Neural progenitor cell (in vitro differentiated cells): ENCODE measurements around the gene LPIN1. TPM values are rescaled to one million over a fixed set of nuclear protein-coding genes. Genes with fewer than 3 reads are reported as not detected.

Experiments
- DNase-seq: peaks from one replicate; pipeline ENCODE4 v3.0.0-alpha.2; 2016; ENCODE audit warnings: low spot score
- H2AFZ ChIP-seq: fragments of 200-600 bp; sonication (generic); replicated peaks from 2 replicates; pipeline ENCODE4 v1.6.1; 2016; ENCODE audit warnings: antibody characterized with exemption
- H3F3A ChIP-seq: fragments of 200-600 bp; sonication (generic); 2 replicates; pipeline ENCODE4 v1.6.1; 2016; ENCODE audit warnings: antibody characterized with exemption, low read depth
- H3K27ac ChIP-seq: fragments of 200-600 bp; sonication (generic); 2 replicates; pipeline ENCODE4 v1.5.1; 2016; ENCODE audit warnings: mild to moderate bottlenecking
- H3K27me3 ChIP-seq: fragments of 200-600 bp; sonication (generic); 2 replicates; pipeline ENCODE4 v1.6.1; 2016; ENCODE audit warnings: mild to moderate bottlenecking, moderate library complexity
- H3K36me3 ChIP-seq: fragments of 200-600 bp; sonication (generic); 2 replicates; pipeline ENCODE4 v1.5.1; 2016
- H3K4me1 ChIP-seq: fragments of 200-600 bp; sonication (generic); 2 replicates; pipeline ENCODE4 v1.6.1; 2016; ENCODE audit warnings: mixed run types
- H3K4me2 ChIP-seq: fragments of 200-600 bp; sonication (generic); 2 replicates; pipeline ENCODE4 v1.6.1; 2016
- H3K4me3 ChIP-seq: fragments of 200-600 bp; sonication (generic); 2 replicates; pipeline ENCODE4 v1.5.1; 2016
- H3K79me2 ChIP-seq: fragments of 200-600 bp; sonication (generic); 2 replicates; pipeline ENCODE4 v1.6.1; 2016; ENCODE audit warnings: low read depth
- H3K9ac ChIP-seq: fragments of 200-600 bp; sonication (generic); 2 replicates; pipeline ENCODE4 v1.6.1; 2016
- H3K9me3 ChIP-seq: fragments of 200-600 bp; sonication (generic); 2 replicates; pipeline ENCODE4 v1.5.1; 2016; ENCODE audit warnings: low read depth
- H4K20me1 ChIP-seq: fragments of 200-600 bp; sonication (generic); 2 replicates; pipeline ENCODE4 v1.6.1; 2016; ENCODE audit warnings: low read depth
- H3K27ac Mint-ChIP-seq: 3 replicates; pipeline ENCODE4 v1.8.0; 2021; ENCODE audit warnings: mixed read lengths
- H3K27me3 Mint-ChIP-seq: 2 replicates; pipeline ENCODE4 v1.8.0; 2022; ENCODE audit warnings: low read depth, mild to moderate bottlenecking, inconsistent platforms, moderate library complexity, mixed read lengths; ENCODE audit not compliant: insufficient read depth
- H3K36me3 Mint-ChIP-seq: 3 replicates; pipeline ENCODE4 v1.8.0; 2021; ENCODE audit warnings: mixed read lengths
- H3K4me1 Mint-ChIP-seq: 3 replicates; pipeline ENCODE4 v1.8.0; 2021; ENCODE audit warnings: mixed read lengths
- H3K4me3 Mint-ChIP-seq: 3 replicates; pipeline ENCODE4 v1.8.0; 2021; ENCODE audit warnings: mild to moderate bottlenecking, moderate library complexity, mixed read lengths
- H3K9me3 Mint-ChIP-seq: 3 replicates; pipeline ENCODE4 v1.8.0; 2020; ENCODE audit warnings: mixed read lengths
- EZH2 ChIP-seq: fragments of 200-600 bp; sonication (generic); IDR thresholded peaks from 2 replicates; pipeline ENCODE4 v1.6.1; 2017; ENCODE audit warnings: antibody characterized with exemption, mild to moderate bottlenecking, moderate library complexity
- EZH2phosphoT487 ChIP-seq: fragments of 200-600 bp; sonication (generic); IDR thresholded peaks from 2 replicates; pipeline ENCODE4 v1.6.1; 2017; ENCODE audit warnings: antibody characterized with exemption
- total RNA-seq: library from RNA; depleted of rRNA; stranded (reverse); fragments of >200 nt; gene quantifications from 2 replicates; pipeline ENCODE4 v1.2.3, GENCODE V29; 2015; ENCODE audit warnings: low replicate concordance
- TF ChIP-seq, protein P1 (sequence below): fragments of 200-600 bp; sonication (generic); IDR thresholded peaks from 2 replicates; pipeline ENCODE4 v1.5.1; 2017; ENCODE audit warnings: antibody characterized with exemption, mild to moderate bottlenecking

Gene LPIN1
- total RNA-seq, 1 donor from 2014 or later: 18.0 TPM

DNA sequence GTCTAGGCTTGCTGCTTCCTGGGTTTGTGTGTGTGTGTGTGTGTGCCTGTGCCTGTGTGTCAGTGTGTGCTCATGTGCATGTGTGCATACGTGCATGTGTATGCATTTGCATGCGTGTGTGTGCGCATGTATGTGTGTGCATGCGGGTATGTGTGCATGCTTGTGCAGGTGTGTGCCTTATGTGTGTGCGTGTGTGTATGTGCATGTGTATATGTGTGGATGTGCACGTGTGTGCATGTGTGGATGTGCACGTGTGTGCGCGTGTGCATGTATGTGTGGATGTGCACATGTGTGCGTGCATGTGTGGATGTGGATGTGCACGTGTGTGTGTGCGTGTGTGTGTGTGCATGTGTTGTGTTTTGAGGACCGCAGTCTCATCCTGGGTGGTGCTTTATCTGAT lies 42.8 kb downstream of the LPIN1 start:
- no peaks in the 10 kb centered on the region for H3K79me2 ChIP-seq
- Mint-ChIP-seq H3K4me1 (no peaks in the 10 kb centered on the region), H3K27ac (no peak overlapping the region), H3K9me3 (peaks cover 3% of the 10 kb centered on the region), H3K27me3 (no peaks in the 10 kb centered on the region), H3K36me3 (peaks cover 66% of the 10 kb centered on the region), H3K4me3 (no peak overlapping the region)
- H3K27ac ChIP-seq: no peak overlapping the region
- H3K9me3 ChIP-seq: no peaks in the 10 kb centered on the region
- no peak overlapping the region for H3K4me2 ChIP-seq
- no peaks in the 10 kb centered on the region for H4K20me1 ChIP-seq
- H2AFZ ChIP-seq: no peak overlapping the region
- H3K4me1 ChIP-seq: no peaks in the 10 kb centered on the region
- DNase-seq: no peak
- TF ChIP-seq, protein P1, sequence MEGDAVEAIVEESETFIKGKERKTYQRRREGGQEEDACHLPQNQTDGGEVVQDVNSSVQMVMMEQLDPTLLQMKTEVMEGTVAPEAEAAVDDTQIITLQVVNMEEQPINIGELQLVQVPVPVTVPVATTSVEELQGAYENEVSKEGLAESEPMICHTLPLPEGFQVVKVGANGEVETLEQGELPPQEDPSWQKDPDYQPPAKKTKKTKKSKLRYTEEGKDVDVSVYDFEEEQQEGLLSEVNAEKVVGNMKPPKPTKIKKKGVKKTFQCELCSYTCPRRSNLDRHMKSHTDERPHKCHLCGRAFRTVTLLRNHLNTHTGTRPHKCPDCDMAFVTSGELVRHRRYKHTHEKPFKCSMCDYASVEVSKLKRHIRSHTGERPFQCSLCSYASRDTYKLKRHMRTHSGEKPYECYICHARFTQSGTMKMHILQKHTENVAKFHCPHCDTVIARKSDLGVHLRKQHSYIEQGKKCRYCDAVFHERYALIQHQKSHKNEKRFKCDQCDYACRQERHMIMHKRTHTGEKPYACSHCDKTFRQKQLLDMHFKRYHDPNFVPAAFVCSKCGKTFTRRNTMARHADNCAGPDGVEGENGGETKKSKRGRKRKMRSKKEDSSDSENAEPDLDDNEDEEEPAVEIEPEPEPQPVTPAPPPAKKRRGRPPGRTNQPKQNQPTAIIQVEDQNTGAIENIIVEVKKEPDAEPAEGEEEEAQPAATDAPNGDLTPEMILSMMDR: no peak
- TF ChIP-seq EZH2 (no peak), EZH2phosphoT487 (no peak)
- H3K36me3 ChIP-seq: peaks cover 12% of the 10 kb centered on the region
- H3F3A ChIP-seq: no peaks in the 10 kb centered on the region
- no peak overlapping the region for H3K4me3 ChIP-seq
- H3K27me3 ChIP-seq: no peaks in the 10 kb centered on the region
- H3K9ac ChIP-seq: no peak overlapping the region

DNA sequence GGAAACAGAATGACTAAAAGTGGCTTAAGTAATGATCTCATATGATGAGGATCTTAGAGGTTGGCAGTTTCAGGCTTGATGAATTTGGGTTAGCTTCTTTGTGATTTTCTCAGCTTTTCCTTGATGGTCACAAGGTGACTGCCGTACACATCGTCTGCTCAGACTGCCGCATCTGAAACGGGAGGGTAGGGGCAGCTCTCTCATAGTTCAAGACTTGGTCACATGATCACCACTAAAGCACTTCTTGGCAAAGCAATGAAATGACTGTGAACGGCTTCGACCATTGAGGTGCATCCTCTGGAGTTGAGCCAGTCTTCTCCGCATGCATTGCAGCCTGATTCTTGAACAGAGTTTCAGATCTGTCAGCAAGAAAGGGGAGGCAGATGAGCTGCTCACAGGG lies 43.8 kb downstream of the LPIN1 start:
- Histone ChIP-seq H3F3A (no peaks in the 10 kb centered on the region), H3K9me3 (no peaks in the 10 kb centered on the region), H4K20me1 (no peaks in the 10 kb centered on the region), H3K4me1 (no peaks in the 10 kb centered on the region), H3K79me2 (no peaks in the 10 kb centered on the region), H3K9ac (no peak overlapping the region), H3K4me2 (no peak overlapping the region), H3K36me3 (peaks cover 12% of the 10 kb centered on the region), H3K4me3 (no peak overlapping the region), H3K27me3 (no peaks in the 10 kb centered on the region), H3K27ac (no peak overlapping the region), H2AFZ (no peak overlapping the region)
- no peak for DNase-seq
- Mint-ChIP-seq H3K4me3 (no peak overlapping the region), H3K4me1 (no peaks in the 10 kb centered on the region), H3K9me3 (peaks cover 3% of the 10 kb centered on the region), H3K27ac (no peak overlapping the region), H3K27me3 (no peaks in the 10 kb centered on the region), H3K36me3 (peaks cover 69% of the 10 kb centered on the region)
- TF ChIP-seq, protein P1: no peak
- TF ChIP-seq EZH2 (no peak), EZH2phosphoT487 (no peak)

DNA sequence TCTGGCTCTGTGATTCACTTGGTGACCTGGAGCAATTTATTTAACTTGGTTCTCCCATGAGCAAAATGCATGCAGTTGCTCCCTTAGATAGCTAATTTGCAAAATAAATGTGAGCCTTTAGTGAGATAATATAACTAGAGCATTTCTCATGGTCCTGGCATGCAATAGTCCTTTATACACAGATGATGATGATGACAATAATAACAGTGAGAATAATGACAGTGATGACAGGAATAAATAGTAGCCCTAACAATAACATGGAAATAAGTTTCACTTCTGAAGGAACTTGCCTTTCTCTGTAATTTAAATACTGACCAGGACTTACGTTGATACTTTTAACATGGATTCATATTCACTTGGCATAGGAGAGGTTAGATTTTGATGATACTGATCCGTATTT lies 49.2 kb downstream of the LPIN1 start:
- H3K36me3 Mint-ChIP-seq: peaks cover 69% of the 10 kb centered on the region
- no peak for DNase-seq
- no peaks in the 10 kb centered on the region for H3F3A ChIP-seq
- no peak overlapping the region for H2AFZ ChIP-seq
- H3K27me3 Mint-ChIP-seq: no peaks in the 10 kb centered on the region
- H3K4me2 ChIP-seq: no peak overlapping the region
- TF ChIP-seq EZH2phosphoT487 (no peak), EZH2 (no peak)
- TF ChIP-seq, protein P1: no peak
- no peaks in the 10 kb centered on the region for H3K79me2 ChIP-seq
- no peak overlapping the region for H3K9ac ChIP-seq
- H3K36me3 ChIP-seq: peaks cover 12% of the 10 kb centered on the region
- H3K4me1 Mint-ChIP-seq: no peaks in the 10 kb centered on the region
- no peaks in the 10 kb centered on the region for H3K9me3 ChIP-seq
- no peak overlapping the region for H3K27ac Mint-ChIP-seq
- no peak overlapping the region for H3K27ac ChIP-seq
- no peaks in the 10 kb centered on the region for H3K9me3 Mint-ChIP-seq
- H3K27me3 ChIP-seq: no peaks in the 10 kb centered on the region
- no peak overlapping the region for H3K4me3 Mint-ChIP-seq
- H4K20me1 ChIP-seq: no peaks in the 10 kb centered on the region
- H3K4me1 ChIP-seq: no peaks in the 10 kb centered on the region
- H3K4me3 ChIP-seq: no peak overlapping the region
